Activated CD8-positive, alpha-beta memory T cell treated with anti-CD3 and anti-CD28 coated beads for 36 hours (primary cell): ENCODE results near the gene DLGAP4. TPM values are rescaled to one million over a fixed set of nuclear protein-coding genes. Genes with fewer than 3 reads are reported as not detected.

Experiments
- CTCF ChIA-PET: fragments of 350-600 bp; sonication (Branson Sonifier 250); formaldehyde crosslinking; loops from one replicate; lab custom pipeline; 2021; ENCODE audit warnings: antibody characterized with exemption; lab: Charles Lee
- POLR2A ChIA-PET: fragments of 350-600 bp; sonication (Branson Sonifier 250); formaldehyde crosslinking; loops from one replicate; lab custom pipeline; 2021; ENCODE audit warnings: antibody characterized with exemption; lab: Charles Lee
- total RNA-seq, 2 experiments: library from RNA; stranded (reverse); gene quantifications; one replicate each; pipeline ENCODE4 v1.2.3, GENCODE V29; 2021

The DLGAP4 gene
- total RNA-seq, 2 experiments from 2014 or later, result 12.0 to 15.1 TPM

DNA sequence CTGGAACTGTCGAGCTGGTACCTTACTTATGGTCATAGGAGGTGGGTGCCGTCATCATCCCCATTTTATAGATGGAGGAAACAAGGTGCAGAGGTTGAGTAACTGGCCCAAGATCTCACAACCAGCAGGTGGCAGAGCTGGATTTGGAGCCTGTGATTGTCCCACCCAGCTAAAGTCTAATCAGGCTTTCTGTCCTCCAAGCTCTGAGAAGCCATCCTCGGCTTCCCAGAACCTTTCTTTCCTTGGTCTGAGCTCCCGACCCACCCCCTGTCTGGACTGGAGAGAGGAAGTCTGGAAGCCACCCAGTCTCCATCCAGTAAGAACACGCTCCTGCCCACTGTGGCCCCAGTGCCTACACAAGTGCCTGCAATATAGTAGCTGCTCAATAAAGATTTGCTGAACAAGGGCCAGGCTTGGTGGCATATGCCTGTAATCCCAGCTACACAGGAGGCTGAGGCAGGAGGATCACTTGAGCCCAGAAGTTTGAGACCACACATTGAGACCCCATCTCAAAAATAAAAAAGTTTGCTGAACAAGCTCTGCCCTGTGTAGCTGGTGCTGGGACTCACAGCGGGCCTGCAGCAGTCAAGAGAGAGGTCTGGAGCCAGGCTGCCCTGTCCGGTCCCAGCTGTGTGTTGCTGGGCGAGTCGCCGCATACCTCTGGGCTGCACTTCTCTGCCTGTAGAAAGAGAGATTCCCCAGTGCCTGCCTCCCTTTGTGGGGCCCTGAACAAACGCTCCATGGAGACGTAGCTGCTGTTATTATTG is 32.5 kb upstream of the DLGAP4 start:
- POLR2A ChIA-PET, result no interaction called here
- CTCF ChIA-PET, result interaction anchor here (1.1 to 1.6 kb wide), 3 partner anchors 74 to 274 kb away, joined by 3 to 7 read pairs (median 5); no protein-coding TSS in a partner anchor

DNA sequence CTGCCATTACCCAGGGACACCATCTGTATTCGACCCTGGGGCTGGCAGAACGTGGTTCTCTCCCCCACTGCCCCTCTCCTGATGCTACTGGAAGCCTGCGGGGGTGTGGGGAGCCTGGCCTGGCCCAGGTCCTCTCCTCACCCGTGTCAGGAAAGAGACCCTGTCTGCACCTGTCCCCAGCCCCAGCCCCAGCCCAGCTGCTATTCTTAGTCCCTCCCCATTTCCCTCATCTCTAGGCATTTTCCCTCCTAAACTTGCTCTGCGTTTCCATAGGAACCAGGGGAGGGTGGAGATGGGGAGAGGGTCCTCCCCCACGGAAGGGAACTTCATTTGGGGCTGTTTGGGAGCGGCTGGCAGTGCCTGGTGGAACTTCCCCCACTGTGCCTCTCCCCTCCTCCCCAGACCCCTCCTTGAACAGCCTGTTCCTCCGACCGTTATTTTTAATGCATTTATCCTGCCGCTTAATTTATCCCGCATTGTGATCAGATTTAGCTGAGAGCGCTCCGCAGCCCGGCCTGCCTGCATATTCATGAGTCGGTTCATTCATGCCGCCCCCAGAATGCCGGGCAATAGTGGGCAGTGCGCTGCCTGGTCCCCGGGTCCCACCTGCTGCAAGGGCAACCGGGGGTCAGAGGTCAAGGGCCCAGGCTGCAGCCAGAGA is 31.8 kb upstream of the DLGAP4 start:
- ChIA-PET POLR2A (no interaction called here), CTCF (interaction anchor here (1.1 to 1.6 kb wide), 3 partner anchors 75 to 273 kb away, joined by 3 to 7 read pairs (median 5); no protein-coding TSS in a partner anchor)

DNA sequence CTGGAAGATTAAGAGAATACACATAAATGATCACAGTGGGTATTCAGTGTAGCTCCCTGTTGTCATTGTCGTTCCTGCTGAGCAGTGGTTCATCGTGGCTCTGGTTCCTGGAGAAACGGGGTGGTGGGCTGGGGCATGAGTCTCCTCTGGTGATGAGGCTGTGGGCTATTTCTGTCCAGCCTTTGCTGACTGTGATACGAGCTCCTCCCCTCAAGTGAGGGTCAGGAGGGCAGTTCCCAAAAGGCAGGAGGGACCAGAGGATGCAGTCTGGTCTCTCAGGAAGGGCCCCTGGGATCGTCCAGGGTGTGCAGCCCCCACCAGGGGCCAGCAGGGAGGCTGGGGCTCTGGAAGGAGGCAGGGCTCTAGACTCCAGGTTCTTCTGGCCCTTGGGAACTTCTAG is 31.1 kb upstream of the DLGAP4 start:
- ChIA-PET POLR2A (no interaction called here), CTCF (no interaction called here)

DNA sequence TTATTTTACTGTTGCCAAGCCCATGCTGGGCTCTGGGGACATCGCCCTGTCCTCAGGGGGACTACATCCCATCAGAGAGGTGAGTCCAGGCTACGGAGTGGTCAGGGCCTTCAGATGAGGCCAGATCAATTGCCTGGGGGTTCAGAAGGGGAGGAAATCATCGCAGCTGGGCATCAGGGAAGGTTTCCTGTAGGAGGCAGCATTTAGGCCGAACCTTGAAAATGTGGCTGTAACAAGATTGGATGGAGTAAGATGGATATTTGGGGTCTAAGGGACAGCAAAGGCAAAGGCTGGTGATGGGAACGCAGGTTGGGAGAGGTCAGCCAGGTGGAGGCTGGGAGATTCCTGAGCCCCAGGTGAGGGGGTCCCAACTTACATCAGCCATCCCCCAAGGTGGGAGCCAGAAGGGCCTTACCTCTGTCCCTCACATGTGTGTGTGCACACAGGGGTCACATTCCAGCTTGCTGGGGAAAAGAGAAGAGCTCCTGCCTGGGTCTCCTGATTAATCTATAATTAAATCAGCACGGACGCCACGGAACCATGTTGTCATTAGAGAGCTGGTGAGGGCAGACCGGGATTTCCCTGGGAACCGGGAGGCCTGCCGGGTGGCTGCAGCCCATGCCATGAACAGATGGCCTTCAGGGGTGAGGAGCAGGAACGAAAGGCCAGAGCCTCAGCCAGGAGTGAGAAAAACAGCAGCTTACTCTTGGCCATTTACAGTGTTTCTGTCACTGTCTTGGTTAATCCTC is 30.5 kb upstream of the DLGAP4 start:
- ChIA-PET POLR2A (no interaction called here), CTCF (interaction anchor here (1.0 kb wide), 1 partner anchor 73 kb away, joined by 4 read pairs; no protein-coding TSS in a partner anchor)

DNA sequence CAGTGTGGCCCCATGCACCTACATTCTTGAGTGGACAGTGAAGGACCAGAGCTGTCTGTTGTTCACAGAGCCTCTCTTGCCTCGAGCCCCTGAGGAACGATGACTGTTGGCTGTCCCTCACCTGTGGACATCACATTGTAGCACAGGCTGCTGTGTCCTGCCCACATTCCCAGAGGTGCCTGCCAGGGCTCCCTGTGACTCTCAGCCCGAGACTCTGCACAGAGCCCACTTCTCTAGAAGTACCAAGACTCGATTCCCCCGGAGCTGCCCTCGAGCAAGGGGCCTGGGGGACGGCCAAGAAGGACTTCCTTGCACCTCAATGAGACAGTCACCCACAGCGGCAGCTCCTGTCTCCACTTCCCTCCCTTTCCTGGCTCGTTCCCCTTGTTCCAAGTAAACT is 28.6 kb upstream of the DLGAP4 start:
- CTCF ChIA-PET, result no interaction called here
- POLR2A ChIA-PET, result no interaction called here

DNA sequence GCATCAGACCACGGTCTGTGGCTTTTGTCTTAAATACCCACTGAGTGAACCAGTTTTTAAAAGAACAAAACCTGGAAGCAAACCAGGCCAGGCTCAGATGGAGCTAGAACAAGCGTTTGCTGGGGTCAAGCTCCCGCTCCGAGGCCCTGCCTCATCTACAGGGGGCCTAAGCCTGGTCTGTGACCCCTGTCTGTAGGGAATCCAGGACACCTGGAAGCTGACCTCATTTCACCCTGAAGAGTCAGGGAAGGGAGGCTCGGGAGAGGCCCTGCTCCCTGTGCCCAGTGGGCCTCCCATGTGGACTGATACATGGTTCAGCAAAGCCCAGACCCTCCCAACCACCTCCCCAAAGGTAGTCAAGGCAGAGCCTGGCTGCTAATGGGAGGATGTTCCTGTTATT is 26.8 kb upstream of the DLGAP4 start:
- ChIA-PET POLR2A (no interaction called here), CTCF (interaction anchor here (0.7 kb wide), 1 partner anchor 579 kb away, joined by 3 read pairs; no protein-coding TSS in a partner anchor)

DNA sequence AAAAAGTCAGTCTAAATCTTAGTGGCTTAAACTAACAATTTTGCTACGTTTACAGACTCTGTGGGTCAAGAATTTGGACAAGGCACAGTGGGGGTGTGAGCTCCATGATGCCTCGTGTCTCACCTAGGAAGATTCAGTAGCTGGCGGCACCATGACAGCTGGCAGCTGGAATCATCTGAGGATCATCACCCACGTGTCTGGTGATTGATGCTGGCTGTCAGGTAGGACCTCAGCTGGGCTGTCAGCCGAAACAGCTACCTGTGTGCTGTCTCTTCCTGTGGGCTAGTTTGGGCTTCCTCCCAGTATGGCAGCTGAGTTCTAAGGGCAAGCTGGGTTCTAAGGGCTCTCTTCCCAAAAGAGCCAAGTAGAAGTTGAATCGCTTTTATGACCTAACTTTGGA is 26.4 kb upstream of the DLGAP4 start:
- CTCF ChIA-PET, result no interaction called here

DNA sequence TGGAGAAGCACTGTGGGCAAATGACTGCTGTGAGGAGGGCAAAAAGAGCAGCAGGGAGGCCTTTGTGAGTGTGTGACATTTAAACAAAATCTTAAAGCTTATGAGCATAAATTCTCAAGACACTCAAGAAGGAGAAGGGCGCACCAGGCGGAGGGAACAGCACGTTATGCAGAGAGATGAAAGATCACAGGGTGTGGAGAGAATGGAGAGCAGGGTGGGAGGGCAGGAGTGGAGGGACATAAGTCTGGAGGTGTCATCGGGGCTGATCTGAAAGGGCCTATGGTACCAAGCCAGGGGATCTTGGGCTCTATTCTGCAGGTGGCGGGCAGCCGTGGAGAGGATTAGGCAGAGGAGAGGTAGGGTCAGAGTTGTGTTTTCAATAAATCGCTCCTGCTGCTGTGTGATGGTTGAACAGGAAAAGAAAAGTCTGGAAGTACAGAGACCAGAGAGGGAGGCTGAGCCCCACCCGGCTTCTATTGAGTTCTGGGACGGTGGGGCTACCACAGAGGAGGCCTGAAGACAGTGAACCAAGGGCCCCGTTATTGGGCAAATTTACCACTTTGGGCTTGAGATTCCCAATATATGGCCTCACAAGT is 24.3 kb upstream of the DLGAP4 start:
- ChIA-PET POLR2A (no interaction called here), CTCF (no interaction called here)

More for the DNA sequence above, 26.4 kb upstream of the DLGAP4 start:
- POLR2A ChIA-PET, result no interaction called here

DNA sequence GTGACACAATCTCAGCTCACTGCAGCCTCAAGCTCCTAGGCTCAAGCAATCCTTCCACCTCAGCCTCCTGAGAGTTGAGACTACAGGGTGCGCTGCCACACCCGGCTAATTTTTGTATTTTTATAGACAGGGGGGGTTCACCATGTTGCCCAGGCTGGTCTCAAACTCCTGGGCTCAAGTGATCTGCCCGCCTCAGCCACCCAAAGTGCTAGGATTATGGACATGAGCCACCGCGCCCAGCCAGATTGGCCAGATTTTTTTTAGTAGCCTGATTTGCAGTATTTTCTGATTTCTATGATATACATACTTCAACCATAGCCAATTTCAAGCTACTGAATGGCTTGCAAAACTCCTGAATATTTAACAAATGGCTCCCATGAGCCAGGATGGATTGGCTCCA is 21.4 kb upstream of the DLGAP4 start:
- ChIA-PET POLR2A (no interaction called here), CTCF (no interaction called here)

DNA sequence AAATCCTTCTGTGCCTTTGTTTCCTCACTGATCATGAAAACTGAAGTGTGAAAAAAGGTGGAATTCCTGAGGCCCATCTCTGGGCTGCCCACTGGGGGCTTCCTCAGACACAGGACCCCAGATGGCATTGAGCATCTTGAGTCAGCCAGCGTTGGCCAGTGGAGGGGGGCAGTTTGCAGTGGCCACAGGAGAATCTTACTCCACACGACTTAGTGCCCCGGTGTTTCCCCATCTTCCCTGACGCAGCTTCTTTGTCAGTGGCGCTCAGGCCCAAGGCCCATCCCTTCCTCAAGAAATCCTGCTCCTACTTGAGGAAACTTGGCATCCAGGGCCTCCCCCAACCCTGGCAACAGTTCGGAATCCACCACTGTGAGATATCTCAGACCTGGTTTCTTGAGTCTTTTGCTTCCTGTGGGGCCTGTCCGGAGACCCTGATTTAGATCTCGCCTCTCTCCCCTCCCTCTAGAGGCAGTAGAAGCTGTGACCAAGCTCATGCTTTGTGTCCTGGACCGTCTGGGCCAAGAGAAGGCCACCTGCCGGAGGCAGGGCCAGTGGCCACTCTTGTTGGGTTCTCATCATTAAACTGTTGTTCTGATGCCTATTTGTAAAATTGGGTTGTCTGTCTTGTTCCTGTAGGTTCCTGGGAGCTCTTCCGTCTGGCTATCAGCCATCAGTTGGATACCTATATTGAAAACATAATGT is 20.2 kb upstream of the DLGAP4 start:
- CTCF ChIA-PET, result no interaction called here
- POLR2A ChIA-PET, result no interaction called here

DNA sequence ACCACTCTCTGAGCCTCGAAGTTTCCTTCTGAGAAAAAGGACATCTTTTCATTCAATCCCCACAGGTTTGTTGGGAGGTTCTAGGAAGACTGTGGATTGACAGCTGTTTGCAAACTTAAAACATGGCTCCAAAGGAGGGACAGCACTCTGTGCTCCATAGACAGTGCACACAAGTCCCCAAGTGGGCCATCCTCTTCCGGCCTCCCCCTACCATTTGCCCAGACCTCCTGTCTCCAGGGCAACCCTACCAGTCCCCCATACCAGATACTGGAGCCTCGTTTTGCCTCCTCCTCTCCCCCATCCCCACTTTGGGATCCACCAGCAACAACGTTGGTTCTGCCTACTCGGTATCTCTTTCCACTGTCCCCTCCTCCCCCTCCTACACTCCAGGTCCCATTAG is 8.5 kb upstream of the DLGAP4 start:
- POLR2A ChIA-PET, result no interaction called here
- CTCF ChIA-PET, result no interaction called here

DNA sequence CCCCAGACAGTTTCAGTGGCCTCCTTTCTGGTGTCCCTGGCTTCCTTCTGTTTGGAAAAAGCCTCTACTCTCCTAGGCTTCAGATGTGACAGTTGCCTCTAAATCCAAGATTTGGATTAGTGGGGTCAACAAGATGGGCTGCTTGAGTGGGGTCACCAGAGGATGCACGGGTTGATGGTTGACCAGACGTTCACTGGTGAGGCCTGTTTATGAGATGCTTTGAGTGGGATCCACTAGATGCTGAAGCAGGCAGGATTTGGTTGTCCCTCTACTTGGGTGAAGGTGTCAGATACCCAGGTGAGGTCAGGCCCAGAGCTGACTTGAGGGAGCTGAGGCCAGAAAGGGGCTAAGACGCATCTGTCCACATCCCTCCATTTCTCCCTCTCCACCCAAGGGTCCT is 8.1 kb upstream of the DLGAP4 start:
- ChIA-PET POLR2A (no interaction called here), CTCF (no interaction called here)

DNA sequence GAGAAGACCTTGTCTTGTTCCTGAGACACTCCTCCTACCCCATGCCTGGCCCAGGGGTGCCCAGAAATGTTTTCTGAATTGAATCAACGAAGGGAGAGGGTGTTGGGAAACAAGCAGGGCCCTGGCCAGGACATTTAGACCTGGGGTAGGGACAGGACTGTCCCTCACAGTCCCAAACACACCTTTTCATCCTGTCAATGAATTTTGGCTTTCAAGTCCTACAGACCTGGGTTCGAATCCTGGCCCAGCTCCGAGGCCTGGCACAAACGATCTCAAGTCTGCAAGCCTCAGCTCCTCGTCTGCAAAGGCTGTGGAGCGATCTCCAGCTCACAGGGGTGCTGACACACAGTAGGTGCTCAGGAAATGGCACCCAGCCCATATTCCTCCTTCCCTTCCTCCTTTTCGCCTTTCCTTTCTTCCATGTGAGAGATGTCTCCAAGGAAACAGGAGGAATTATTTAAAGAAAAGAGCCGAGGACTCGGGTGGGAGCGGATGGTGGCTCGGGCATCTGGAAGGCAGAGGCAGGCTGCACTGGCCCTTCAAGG is 7.3 kb upstream of the DLGAP4 start:
- CTCF ChIA-PET, result no interaction called here

DNA sequence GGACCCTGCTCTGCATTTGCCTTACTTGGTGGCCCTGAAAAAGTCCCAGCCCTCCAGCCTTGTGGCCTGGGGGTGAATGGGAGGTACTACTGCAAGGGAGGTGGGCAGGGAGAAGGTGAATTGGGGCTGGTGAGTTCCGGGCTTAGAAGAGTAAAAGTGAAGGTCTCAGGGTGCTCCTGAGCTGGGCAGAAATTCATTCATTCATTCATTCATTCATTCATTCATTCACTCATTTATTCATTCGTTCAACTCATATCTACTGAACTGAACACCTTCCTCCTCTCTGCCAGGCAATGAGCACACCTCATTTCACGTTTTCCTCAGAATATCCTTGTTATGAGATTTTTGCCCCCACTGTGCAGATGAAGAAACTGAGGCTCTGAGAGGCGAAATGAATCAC is 6.7 kb upstream of the DLGAP4 start:
- ChIA-PET POLR2A (no interaction called here), CTCF (no interaction called here)

More for the DNA sequence above, 7.3 kb upstream of the DLGAP4 start:
- POLR2A ChIA-PET, result no interaction called here

DNA sequence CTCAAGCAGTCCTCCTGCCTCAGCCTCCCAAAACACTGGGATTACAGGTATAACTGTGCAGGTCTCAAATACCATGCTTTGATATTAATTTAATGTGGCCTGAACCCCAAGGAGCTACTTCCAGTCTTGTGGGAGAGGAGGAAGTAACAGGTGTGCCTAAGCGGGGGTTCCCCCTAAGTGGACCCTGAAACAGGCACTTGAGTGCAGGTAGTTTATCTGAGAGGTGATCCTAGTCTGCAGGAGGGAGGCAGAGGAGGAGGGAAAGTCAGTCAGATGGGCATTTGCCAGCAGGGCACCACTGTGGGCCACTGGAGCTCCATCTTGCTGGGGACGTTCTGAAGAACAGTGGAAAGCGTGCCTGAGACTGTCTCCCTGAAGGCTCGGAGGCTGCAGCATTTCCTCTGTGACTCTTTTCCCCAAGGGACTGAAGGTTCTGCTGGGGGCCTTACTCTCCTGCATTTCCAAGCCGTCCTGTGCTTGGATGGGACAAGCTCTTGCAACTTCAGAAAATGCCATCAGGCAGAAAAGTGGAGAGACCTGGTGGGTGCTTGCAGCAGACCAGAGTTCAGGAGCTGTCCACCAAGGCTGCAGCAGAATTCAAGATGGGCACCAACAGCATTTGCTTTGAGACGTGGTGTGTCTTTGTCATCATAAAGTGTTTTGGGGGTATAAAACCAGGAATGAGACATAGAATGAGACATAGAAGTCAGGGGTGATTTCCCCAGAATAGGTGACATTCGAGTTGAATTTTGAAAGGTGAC is 4.6 kb upstream of the DLGAP4 start:
- ChIA-PET CTCF (interaction anchor here (1.1 kb wide), 1 partner anchor 99 kb away, joined by 3 read pairs; no protein-coding TSS in a partner anchor), POLR2A (no interaction called here)

DNA sequence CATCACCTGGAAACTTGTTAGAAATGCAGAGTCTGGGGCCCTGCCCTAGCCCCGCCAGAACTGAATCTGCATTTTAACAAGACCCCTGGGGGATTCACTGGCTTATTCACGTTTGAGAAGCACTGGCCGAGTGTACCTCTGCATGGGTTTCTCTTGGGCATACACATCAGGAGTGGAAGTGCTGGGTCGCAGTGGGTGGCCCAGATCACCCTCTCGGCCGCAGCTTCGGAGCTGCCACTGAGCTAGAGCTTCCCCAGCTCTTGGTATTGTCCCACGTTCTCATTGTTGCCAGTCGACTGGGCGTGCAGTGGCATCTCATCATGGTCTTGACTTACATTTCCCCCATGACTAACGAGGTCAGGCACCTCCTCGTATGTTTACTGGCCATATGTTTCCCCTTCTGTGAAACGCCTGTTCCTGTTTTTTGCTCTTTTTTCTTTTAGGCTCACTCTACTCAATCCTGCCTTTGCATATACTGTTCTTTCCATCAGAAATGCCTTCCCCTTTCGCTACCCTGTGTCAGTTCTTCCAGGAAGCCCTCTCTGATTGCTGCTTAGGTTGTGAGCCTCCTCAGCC is 3.0 kb upstream of the DLGAP4 start:
- CTCF ChIA-PET, result no interaction called here
- POLR2A ChIA-PET, result no interaction called here

DNA sequence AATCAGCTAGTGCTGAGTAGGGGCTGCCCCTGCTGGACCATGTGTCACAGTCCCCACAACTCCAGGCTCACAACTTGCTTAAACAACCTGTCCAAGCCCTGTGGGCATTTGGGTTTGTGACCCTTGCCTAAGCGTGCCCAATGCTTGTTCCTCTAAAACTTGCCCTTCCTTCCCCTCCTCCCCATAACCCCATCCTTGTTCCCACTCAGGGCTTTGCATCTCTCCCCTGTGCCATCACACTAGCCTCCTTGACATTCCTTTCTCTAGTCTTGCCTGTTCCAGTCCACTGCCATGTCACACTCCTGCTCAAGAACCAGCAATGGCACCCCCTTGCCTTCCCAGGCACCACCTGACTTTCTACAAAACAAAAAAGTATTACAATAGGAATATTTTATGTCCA is 2.3 kb upstream of the DLGAP4 start:
- ChIA-PET POLR2A (no interaction called here), CTCF (no interaction called here)
